ENCODE data around the gene BPIFB6.

DNA sequence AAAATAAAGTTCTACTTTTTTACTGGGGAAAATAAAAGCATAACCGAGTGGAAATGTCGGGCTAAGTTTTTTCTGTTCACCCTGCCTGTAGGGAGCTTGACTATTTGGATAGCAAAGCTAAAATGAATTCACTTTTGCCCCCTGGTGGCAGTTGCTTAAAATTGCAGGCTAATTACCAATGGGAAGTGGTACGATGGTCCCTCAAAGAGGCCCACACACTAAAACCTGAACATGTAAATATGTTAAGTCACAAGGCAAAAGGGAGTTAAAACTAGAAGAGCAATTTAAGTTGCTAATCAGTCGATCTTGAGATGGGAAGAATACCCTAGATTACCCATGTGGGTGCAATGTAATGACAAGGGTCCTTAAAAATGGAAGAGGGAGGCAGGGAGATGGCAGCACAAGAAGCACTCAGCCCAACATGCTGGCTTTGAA is 26.3 kb upstream of the BPIFB6 start:
- TF ChIP-seq, protein P1, sequence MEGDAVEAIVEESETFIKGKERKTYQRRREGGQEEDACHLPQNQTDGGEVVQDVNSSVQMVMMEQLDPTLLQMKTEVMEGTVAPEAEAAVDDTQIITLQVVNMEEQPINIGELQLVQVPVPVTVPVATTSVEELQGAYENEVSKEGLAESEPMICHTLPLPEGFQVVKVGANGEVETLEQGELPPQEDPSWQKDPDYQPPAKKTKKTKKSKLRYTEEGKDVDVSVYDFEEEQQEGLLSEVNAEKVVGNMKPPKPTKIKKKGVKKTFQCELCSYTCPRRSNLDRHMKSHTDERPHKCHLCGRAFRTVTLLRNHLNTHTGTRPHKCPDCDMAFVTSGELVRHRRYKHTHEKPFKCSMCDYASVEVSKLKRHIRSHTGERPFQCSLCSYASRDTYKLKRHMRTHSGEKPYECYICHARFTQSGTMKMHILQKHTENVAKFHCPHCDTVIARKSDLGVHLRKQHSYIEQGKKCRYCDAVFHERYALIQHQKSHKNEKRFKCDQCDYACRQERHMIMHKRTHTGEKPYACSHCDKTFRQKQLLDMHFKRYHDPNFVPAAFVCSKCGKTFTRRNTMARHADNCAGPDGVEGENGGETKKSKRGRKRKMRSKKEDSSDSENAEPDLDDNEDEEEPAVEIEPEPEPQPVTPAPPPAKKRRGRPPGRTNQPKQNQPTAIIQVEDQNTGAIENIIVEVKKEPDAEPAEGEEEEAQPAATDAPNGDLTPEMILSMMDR (IDR thresholded peaks at IDR 0.05), result no peak
- no peak for TF ChIP-seq EP300 (IDR thresholded peaks at IDR 0.05)
- no peak for TF ChIP-seq POLR2A (IDR thresholded peaks at IDR 0.05)
